ENCODE measurements around the gene ARRDC2.

DNA sequence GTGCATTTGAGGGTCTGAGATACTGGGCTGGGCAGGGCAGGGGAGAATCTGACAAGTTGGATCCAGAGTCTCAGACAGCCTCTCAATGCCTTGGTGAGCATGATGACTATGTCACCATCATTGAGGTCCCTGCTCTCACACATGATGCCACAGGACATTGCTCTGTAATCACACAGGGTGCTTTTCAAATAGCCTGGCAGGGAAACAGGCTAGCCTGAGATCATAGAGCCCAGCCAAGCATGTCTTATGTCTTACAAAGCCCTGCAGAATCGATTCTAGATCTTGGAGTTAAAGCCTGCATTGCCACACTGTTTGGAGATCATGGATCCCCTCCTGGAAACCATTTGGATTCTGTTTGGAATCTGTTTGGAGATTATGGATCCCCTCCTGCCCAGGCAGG lies 35.7 kb upstream of the ARRDC2 start:
- TF ChIP-seq SUZ12 (IDR thresholded peaks at IDR 0.05): no peak
- TF ChIP-seq BHLHE40 (IDR thresholded peaks at IDR 0.05; ENCODE audit: borderline replicate concordance): no peak
- no peak for TF ChIP-seq L3MBTL2 (conservative IDR thresholded peaks at IDR 0.05)
- TF ChIP-seq SP1 (IDR thresholded peaks at IDR 0.05): no peak
- TF ChIP-seq, protein P1, sequence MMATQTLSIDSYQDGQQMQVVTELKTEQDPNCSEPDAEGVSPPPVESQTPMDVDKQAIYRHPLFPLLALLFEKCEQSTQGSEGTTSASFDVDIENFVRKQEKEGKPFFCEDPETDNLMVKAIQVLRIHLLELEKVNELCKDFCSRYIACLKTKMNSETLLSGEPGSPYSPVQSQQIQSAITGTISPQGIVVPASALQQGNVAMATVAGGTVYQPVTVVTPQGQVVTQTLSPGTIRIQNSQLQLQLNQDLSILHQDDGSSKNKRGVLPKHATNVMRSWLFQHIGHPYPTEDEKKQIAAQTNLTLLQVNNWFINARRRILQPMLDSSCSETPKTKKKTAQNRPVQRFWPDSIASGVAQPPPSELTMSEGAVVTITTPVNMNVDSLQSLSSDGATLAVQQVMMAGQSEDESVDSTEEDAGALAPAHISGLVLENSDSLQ (IDR thresholded peaks at IDR 0.05): no peak
- TF ChIP-seq ARNT (IDR thresholded peaks at IDR 0.05): no peak
- no peak for TF ChIP-seq FOXM1 (IDR thresholded peaks at IDR 0.05; ENCODE audit: borderline replicate concordance)
- no peak for TF ChIP-seq ZNF384 (IDR thresholded peaks at IDR 0.05)
- no peak for TF ChIP-seq FOXK2 (IDR thresholded peaks at IDR 0.05)
- no peak for TF ChIP-seq HDGF (IDR thresholded peaks at IDR 0.05; ENCODE audit: borderline replicate concordance)
- no peak for TF ChIP-seq CTBP1 (IDR thresholded peaks at IDR 0.05; ENCODE audit: borderline replicate concordance)
- TF ChIP-seq ELF4 (IDR thresholded peaks at IDR 0.05): no peak
- no peak for TF ChIP-seq TARDBP (IDR thresholded peaks at IDR 0.05)
- TF ChIP-seq FOXA1 (IDR thresholded peaks at IDR 0.05): no peak

Data from HEK293T (cell line).